Adrenal gland (tissue), 12 donors: Measurements from ENCODE around the gene MAP3K14. TPM values are rescaled to one million over a fixed set of nuclear protein-coding genes. Genes with fewer than 3 reads are reported as not detected.

ENCODE experiments used
- DNase-seq, 7 donors: peaks; one replicate each; pipeline ENCODE4 v3.0.0-alpha.2; 2019 to 2020
- H3K27ac ChIP-seq, 5 donors: fragments of 200-600 bp; sonication (generic) in 4 of 5; 1 replicate in 3 of 5; 2 replicates in 2 of 5; pipeline versions ENCODE4 v1.5.1 to v1.8.0; 2016 to 2020; ENCODE audit warnings: mild to moderate bottlenecking in 1 of 5
- H3K27me3 ChIP-seq: fragments of 200-600 bp; 2 replicates; pipeline ENCODE4 v1.8.0; 2021
- H3K36me3 ChIP-seq, 2 donors: fragments of 200-600 bp; replicated peaks in 1 of 2; 1 replicate in 1 of 2; 2 replicates in 1 of 2; pipeline versions ENCODE4 v1.5.1 to v1.8.0; 2018 to 2022
- H3K4me1 ChIP-seq, 2 donors: fragments of 200-600 bp; replicated peaks in 1 of 2; 1 replicate in 1 of 2; 2 replicates in 1 of 2; pipeline versions ENCODE4 v1.5.1 to v1.8.0; 2018 to 2021
- H3K4me3 ChIP-seq, 4 donors: fragments of 200-600 bp; sonication (generic) in 3 of 4; one replicate each; pipeline ENCODE4 v1.5.1; 2016 to 2018
- H3K9me3 ChIP-seq, 3 donors: fragments of 200-600 bp; sonication (generic) in 1 of 3; replicated peaks in 1 of 3; 1 replicate in 2 of 3; 2 replicates in 1 of 3; pipeline versions ENCODE4 v1.5.1 to v1.8.0; 2016 to 2021
- POLR2A ChIP-seq, 2 donors: fragments of 450-650 bp; IDR thresholded peaks; one replicate each; pipeline ENCODE4 v1.6.1; 2017; ENCODE audit warnings: antibody characterized with exemption in 2 of 2, mild to moderate bottlenecking in 2 of 2, moderate library complexity in 1 of 2
- WGBS, 4 donors: extraction: QIAGEN DNeasy Blood & Tissue Kit in 2 of 4; methylation state at CpG; one replicate each; pipeline versions ENCODE4 v1.1.5 to v1.1.7; 2013 to 2017; 5-methylcytosine and 5-hydroxymethylcytosine counted together
- intact Hi-C, 2 donors: fragments of 100-400 bp; cut with DNase I; formaldehyde crosslinking; loops; one replicate each; pipeline versions ENCODE4 v1.14.1 to v1.15.0; 2022 to 2023
- polyA plus RNA-seq, 3 donors: library from polyadenylated mRNA; stranded (reverse); fragments of 200-250 nt in 2 of 3; fragments of 350-450 nt in 1 of 3; fragmentation: Illumina TruSeq in 1 of 3; extraction: RNeasy Lipid Tissue Mini Kit (QIAGEN cat#74804) in 1 of 3; gene quantifications; one replicate each; pipeline ENCODE4 v1.2.3, GENCODE V29; 2013 to 2014
- total RNA-seq, 9 donors: library from RNA; depleted of rRNA in 4 of 9; stranded (reverse); fragments of >200 nt in 4 of 9; fragments of 120-200 nt in 1 of 9; fragmentation: NEBNext Ultra II Directional in 1 of 9; extraction: Animal tissue kit (Norgen Biotek cat#: 25700) in 1 of 9; gene quantifications; one replicate each; pipeline versions ENCODE4 v1.1.0 to v1.2.4, GENCODE V29; 2013 to 2023
- TF ChIP-seq, protein P1 (sequence below), 6 experiments: fragments of 450-650 bp in 4 of 6; fragments of 200-600 bp in 2 of 6; sonication (generic) in 1 of 6; IDR thresholded peaks; 1 replicate in 5 of 6; 2 replicates in 1 of 6; pipeline versions ENCODE4 v1.5.1 to v1.8.0; 2016 to 2021; ENCODE audit warnings: antibody characterized with exemption in 6 of 6, mild to moderate bottlenecking in 2 of 6, moderate library complexity in 1 of 6
- donor health status: healthy with polysubstance abuse.
- donor health status: Bipolar disorder and iron deficiency.
- donor health status: DM: yes; HTN: yes; CAD: no.
- donor health status: DM: no; HTN: no; CAD: no.
- donor health status: DM: no; HTN: no; CAD: no.
- donor health status: DM: yes; HTN: yes; CAD: no.

MAP3K14 gene
- total and polyA plus RNA-seq, 12 donors, result 2.4 to 14.7 (median 7.2) TPM

DNA sequence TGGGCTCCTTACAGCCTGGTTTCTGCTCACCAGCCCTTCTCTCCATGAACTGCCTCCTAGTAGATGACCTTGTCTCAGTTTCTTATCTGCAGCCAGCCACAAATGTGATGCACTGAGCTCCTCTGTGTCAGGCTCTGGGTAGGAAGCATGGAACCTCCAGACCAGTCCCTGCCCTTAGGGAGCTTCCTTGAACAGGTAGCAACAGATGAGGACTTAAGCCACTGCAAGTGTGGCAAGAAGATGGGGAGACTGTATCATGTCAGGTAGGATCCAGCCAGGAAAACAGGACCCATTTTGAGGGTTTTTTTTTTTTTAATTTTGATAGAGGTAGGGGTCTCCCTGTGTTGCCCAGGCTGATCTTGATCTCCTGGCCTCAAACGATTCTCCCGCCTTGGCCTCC lies 5.3 kb upstream of the MAP3K14 start:
- H3K27me3 ChIP-seq, result no peaks in the 10 kb centered on the region
- no peaks in the 10 kb centered on the region for H3K9me3 ChIP-seq
- peaks cover 15 to 38% of the 10 kb centered on the region in 2 donors for H3K4me1 ChIP-seq
- intact Hi-C loops, result loop anchor here in 1 of 2 donors (5.0 kb wide), 1 partner anchor 55 kb away; no protein-coding TSS in a partner anchor
- no peaks in the 10 kb centered on the region for H3K36me3 ChIP-seq
- H3K4me3 ChIP-seq, result no peak overlapping the region
- TF ChIP-seq, protein P1, sequence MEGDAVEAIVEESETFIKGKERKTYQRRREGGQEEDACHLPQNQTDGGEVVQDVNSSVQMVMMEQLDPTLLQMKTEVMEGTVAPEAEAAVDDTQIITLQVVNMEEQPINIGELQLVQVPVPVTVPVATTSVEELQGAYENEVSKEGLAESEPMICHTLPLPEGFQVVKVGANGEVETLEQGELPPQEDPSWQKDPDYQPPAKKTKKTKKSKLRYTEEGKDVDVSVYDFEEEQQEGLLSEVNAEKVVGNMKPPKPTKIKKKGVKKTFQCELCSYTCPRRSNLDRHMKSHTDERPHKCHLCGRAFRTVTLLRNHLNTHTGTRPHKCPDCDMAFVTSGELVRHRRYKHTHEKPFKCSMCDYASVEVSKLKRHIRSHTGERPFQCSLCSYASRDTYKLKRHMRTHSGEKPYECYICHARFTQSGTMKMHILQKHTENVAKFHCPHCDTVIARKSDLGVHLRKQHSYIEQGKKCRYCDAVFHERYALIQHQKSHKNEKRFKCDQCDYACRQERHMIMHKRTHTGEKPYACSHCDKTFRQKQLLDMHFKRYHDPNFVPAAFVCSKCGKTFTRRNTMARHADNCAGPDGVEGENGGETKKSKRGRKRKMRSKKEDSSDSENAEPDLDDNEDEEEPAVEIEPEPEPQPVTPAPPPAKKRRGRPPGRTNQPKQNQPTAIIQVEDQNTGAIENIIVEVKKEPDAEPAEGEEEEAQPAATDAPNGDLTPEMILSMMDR (IDR thresholded peaks at IDR 0.05), result no peak
- TF ChIP-seq POLR2A (IDR thresholded peaks at IDR 0.05), result no peak
- whole genome bisulfite sequencing, 4 donors, result 96 to 100% (median 97%) methylated on average over 2 of the region's 2 CpGs
- DNase-seq, result peak in 1 of 7 donors; percentile 42
- no peak overlapping the region for H3K27ac ChIP-seq

DNA sequence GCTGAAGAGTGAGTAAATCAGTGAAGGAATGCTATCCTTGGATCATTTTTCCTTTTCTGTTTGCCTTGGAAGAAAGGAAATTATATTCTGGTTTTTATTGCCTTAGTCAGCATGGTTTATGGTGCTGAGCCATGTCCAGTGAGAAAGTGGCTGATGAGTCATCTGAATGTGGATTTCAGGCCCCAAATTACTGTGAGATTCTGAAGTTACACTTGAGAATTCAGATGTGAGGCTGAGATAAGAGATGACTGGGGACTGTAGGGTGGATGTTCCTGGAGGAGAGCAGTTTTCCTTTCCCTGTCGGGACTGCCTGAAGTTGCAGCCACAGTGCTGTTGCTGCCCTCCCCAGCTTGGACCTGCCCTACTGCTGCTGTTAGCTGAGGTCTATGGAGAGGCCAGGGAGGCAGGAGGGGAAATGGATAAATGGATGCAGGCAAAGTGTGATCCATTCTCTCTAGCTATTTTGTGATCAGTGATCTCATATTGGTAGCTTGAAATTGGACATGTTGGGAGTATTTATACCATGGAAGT lies 4.2 kb upstream of the MAP3K14 start:
- H3K27me3 ChIP-seq, result no peaks in the 10 kb centered on the region
- 6 to 17% (median 13%) methylated on average over 1 of the region's 1 CpG for WGBS, 4 donors
- H3K4me1 ChIP-seq, result peaks cover 18 to 39% of the 10 kb centered on the region in 2 donors
- H3K4me3 ChIP-seq, result no peak overlapping the region
- H3K36me3 ChIP-seq, result no peaks in the 10 kb centered on the region
- H3K27ac ChIP-seq, result peak overlapping the region; percentile 32 to 73 (median 53)
- H3K9me3 ChIP-seq, result no peaks in the 10 kb centered on the region
- intact Hi-C loops, result loop anchor here in 1 of 2 donors (5.0 kb wide), 1 partner anchor 56 kb away; no protein-coding TSS in a partner anchor
- peak in 4 of 7 donors; percentile 56 to 71 (median 63) for DNase-seq
- TF ChIP-seq, protein P1 (IDR thresholded peaks at IDR 0.05), result no peak
- no peak for TF ChIP-seq POLR2A (IDR thresholded peaks at IDR 0.05)

- Histone ChIP-seq H3K9me3 (no peaks in the 10 kb centered on the region), H3K36me3 (no peaks in the 10 kb centered on the region), H3K27me3 (no peaks in the 10 kb centered on the region), H3K4me3 (no peak overlapping the region), H3K27ac (peak overlapping the region in 4 of 5 donors; percentile 32 to 73 (median 48)), H3K4me1 (peaks cover 22 to 39% of the 10 kb centered on the region in 2 donors)
- DNase-seq, result no peak
- TF ChIP-seq POLR2A (IDR thresholded peaks at IDR 0.05), result no peak
- TF ChIP-seq, protein P1 (IDR thresholded peaks at IDR 0.05), result no peak
- 76 to 83% (median 80%) methylated on average over 5 of the region's 5 CpGs for WGBS, 4 donors
- intact Hi-C loops, result loop anchor here in 1 of 2 donors (5.0 kb wide), 1 partner anchor 57 kb away; no protein-coding TSS in a partner anchor
These were observed 3.6 kb upstream of the MAP3K14 start for GRCh38 chr17:45320349-45320930.

DNA sequence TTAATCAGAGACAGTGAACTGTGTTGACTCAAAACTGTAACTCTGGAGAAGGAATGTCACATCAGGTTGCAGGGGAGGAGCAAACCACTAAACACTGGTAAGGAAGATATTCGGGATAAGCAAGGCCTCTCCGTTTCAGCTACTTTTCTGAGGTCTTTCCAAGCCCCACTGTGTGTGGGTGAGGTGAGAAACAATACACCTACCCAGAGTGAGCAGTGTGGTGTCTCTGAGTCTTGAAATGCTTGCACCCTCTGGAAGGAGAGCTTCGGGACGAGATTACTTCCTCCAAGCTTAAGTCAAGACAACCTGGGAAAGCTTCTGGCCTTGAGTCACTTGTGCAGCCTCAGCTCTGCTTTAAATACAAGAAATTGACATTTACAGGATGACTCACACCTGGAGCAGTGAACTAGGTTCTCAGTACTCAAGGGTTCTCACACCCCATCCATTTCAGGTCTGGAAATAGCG lies 2.5 kb upstream of the MAP3K14 start:
- H3K27me3 ChIP-seq, result no peaks in the 10 kb centered on the region
- H3K9me3 ChIP-seq, result no peaks in the 10 kb centered on the region
- no peaks in the 10 kb centered on the region for H3K36me3 ChIP-seq
- peak in 1 of 2 donors; percentile 3 for TF ChIP-seq POLR2A (IDR thresholded peaks at IDR 0.05)
- TF ChIP-seq, protein P1 (IDR thresholded peaks at IDR 0.05), result no peak
- H3K4me3 ChIP-seq, result no peak overlapping the region
- no peak for DNase-seq
- H3K27ac ChIP-seq, result peak overlapping the region in 3 of 5 donors; percentile 18 to 42 (median 29)
- H3K4me1 ChIP-seq, result peaks cover 30 to 51% of the 10 kb centered on the region in 2 donors
- 44 to 59% (median 47%) methylated on average over 5 of the region's 5 CpGs for WGBS, 4 donors
- intact Hi-C loops, result no loop called here
